GM12801 (cell line): Measurements from ENCODE around the gene MAP1LC3B2.

Experiments
- CTCF ChIP-seq: IDR thresholded peaks from one replicate; pipeline ENCODE4 v1.5.1; 2011; ENCODE audit warnings: control low read depth; ENCODE audit not compliant: insufficient read length; ENCODE audit errors: extremely low read depth

MAP1LC3B2 gene

DNA sequence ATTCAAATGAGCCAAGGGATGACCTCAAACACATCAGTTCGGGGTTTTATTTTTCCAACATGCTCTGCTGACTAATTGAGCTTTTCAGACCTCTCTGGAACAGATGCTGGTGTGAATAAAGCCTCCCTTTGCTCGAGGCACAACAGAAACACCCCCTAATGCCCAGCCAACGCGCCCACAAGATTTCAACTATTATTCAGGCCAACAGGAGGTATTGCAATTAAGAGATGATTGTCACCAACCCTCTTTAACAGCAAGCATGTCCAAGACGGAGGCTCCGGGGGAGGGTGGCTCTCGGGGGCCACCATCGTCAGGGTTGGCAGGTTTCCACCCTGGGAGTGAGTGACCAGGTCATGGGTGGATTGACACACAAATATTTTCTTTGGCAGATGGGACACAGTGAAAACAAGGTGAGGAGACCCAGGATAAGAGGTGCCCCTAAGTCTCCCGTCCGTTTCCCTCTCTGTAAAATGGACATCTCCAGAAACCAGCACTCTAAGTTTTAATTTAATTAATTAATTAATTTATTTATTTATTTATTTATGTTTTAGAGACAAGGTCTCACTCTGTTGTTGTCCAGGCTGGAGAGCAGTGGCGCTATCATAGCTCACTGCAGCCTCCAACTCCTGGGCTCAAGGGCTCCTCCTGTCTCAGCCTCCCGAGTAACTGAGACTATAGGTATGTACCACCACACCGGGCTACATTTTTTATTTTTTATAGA is 56.1 kb downstream of the MAP1LC3B2 start:
- TF ChIP-seq CTCF = no peak

GRCh38 chr12:116616536-116617248 is 57.5 kb downstream of the MAP1LC3B2 start:
- no peak for TF ChIP-seq CTCF

DNA sequence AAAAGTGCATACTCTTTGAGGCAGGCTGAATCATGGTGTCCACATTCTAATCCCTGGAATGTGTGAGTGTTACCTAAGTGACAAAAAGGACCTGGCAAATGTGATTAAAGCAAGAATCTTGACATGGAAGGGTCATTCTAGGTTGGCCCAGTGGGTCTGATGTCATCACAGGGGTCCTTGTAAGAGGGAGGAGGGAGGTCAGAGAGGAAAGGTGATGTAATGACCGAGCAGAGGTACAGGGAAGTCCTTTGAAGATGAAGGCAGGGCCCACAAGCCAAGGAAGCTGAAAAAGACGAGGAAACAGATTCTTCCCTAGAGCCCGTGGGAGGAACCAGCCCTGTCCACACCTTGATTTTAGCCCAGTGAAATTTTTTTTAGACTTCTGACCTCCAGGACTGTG is 60.1 kb downstream of the MAP1LC3B2 start:
- no peak for TF ChIP-seq CTCF

DNA sequence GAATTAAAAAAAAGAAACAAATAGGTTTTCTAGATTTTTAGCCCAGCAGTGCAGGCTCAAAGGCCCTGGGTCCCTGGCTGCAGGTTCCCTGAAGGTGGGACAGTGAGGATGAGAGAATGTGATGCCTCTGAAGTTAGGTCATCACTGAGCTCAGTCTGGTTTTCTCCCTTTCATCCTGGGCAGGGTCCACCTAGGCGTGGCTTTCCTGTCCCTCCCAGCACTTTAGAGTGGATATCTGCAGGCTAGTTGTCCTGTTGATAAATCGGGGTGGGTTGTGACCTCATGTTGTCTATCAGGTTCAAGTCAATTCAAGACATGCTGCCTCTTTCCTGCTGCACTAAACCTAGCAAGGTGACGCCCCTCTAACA is 60.9 kb downstream of the MAP1LC3B2 start:
- TF ChIP-seq CTCF = no peak

GRCh38 chr12:116620492-116621191 is 61.5 kb downstream of the MAP1LC3B2 start:
- TF ChIP-seq CTCF = no peak

DNA sequence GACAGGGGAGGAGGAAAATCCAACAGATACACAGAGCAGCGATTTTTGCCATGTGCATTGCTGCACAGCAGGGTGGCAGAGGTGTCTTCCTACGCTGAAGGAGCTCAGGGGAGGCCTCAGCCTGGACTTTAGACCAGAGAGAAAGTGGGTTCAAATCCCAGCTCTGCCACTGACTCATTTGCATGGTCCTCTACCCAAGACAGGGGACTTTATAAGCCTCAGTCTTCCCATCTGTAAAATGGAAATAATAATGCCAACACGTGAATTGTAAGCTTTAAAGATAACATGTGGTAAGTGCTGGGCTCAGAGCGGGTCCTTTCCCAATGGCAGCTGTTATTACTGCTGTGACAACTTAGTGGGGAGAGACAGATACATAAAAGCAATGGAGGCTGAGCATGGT is 62.0 kb downstream of the MAP1LC3B2 start:
- TF ChIP-seq CTCF = no peak

- TF ChIP-seq CTCF = no peak
Measured at GRCh38 chr12:116624516-116624915, 65.3 kb downstream of the MAP1LC3B2 start.
